ENCODE data around the gene RAMAC. TPM values are rescaled to one million over a fixed set of nuclear protein-coding genes. Genes with fewer than 3 reads are reported as not detected.
"Not testable (repeated sequence)": the region's sequence is repeated elsewhere in the genome, so short reads cannot be mapped to it uniquely, and the experiment has no call there.

The RAMAC gene
- polyA plus RNA-seq (2013, experiment 1 of 4): 42.7 TPM
- polyA plus RNA-seq (2013, experiment 2 of 4): 44.2 TPM
- polyA plus RNA-seq (2013, experiment 3 of 4): 29.7 TPM
- 32.8 TPM for polyA plus RNA-seq (2013, experiment 4 of 4)

DNA sequence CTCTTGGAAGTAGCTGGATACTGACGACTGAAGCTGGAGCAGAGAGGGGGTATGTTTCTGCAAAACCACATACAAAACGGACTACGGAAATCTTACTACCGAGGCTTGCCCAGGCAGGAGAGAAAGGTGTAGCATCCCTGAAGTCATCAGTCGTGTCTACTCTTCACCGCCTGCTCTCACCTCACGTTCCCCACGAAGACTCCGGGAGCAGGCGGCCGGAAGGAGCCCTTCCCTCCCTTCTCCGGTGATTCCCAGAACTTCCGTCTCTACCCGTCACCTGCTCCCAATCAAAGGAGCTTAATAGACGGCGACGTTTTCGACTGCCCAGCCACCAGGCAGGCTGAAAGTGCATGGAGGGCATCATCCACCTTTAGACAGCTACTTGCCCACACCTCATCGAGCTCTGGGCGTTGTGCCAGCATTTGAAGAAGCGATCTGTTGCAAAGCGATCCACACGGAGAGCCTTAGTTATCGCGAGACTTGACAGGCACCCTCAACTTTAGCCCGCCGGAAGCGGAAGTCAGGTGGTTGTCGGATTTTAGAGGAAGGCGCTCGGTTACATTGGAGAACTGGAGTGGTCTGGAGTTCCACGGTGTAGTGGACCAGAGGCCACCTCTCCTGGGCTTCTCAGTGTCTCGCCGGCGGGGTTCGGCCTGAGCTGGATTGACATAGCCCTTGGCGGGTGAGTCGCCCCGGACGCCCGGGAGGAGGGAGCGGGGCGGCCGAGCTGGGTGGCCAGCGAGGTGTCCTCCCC, at the start of gene RAMAC:
Gene RAMAC, plus strand, starts transcription at position 523 of the 754 bp plus-strand sequence. CDS start 2,809 bp downstream, outside the sequence.
- 6 to 7% methylated on average over 45 of the region's 45 CpGs for WGBS, 2 experiments
- Histone ChIP-seq H3K4me1 (ENCODE audit: control insufficient read depth, insufficient read depth, low read length) (peaks cover 4% of the 10 kb centered on the region), H3K27ac (ENCODE audit: insufficient read depth, low read depth, low read length, poor library complexity, severe bottlenecking) (peak within 1 kb of the TSS; percentile 33), H3K9me3 (ENCODE audit: control insufficient read depth, low read length) (peaks cover 2% of the 10 kb centered on the region), H3K27me3 (ENCODE audit: control insufficient read depth, insufficient read depth, low read length, poor library complexity, severe bottlenecking) (no peaks in the 10 kb centered on the region), H3K36me3 (ENCODE audit: control insufficient read depth, insufficient read depth, low read length) (peaks cover 9% of the 10 kb centered on the region), H3K4me3 (ENCODE audit: insufficient read depth, low read depth, low read length) (peak within 1 kb of the TSS; percentile 97)

- Histone ChIP-seq H3K4me3 (ENCODE audit: insufficient read depth, low read depth, low read length) (no peak overlapping the region), H3K4me1 (ENCODE audit: control insufficient read depth, insufficient read depth, low read length) (no peaks in the 10 kb centered on the region), H3K27ac (ENCODE audit: insufficient read depth, low read depth, low read length, poor library complexity, severe bottlenecking) (no peak overlapping the region), H3K36me3 (ENCODE audit: control insufficient read depth, insufficient read depth, low read length) (no peaks in the 10 kb centered on the region), H3K9me3 (ENCODE audit: control insufficient read depth, low read length) (no peaks in the 10 kb centered on the region), H3K27me3 (ENCODE audit: control insufficient read depth, insufficient read depth, low read length, poor library complexity, severe bottlenecking) (no peaks in the 10 kb centered on the region)
- WGBS, 2 experiments: 91 to 93% methylated on average over 4 of the region's 4 CpGs
Measured at GRCh38 chr15:82936966-82937711, 48.9 kb upstream of the RAMAC start.

DNA sequence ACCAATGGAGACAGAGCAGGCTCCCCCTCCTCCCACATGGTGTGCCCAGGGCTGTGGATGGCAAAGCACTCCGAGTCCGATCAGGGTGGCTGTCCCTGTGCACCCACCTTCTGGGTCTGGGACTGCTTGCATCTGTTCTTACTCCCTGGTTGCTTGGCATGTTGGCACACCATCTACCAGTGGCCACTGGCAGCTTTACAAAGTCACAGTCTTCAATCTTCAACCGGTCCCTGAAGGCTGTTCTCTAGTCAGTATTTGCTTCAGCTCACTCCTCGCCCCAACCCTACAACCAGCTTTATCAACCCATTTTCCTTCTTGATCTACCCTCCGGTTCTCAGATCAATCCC, 48.3 kb upstream of the RAMAC start:
- Histone ChIP-seq H3K36me3 (ENCODE audit: control insufficient read depth, insufficient read depth, low read length) (no peaks in the 10 kb centered on the region), H3K27ac (ENCODE audit: insufficient read depth, low read depth, low read length, poor library complexity, severe bottlenecking) (no peak overlapping the region), H3K4me1 (ENCODE audit: control insufficient read depth, insufficient read depth, low read length) (no peaks in the 10 kb centered on the region), H3K9me3 (ENCODE audit: control insufficient read depth, low read length) (no peaks in the 10 kb centered on the region), H3K4me3 (ENCODE audit: insufficient read depth, low read depth, low read length) (no peak overlapping the region), H3K27me3 (ENCODE audit: control insufficient read depth, insufficient read depth, low read length, poor library complexity, severe bottlenecking) (no peaks in the 10 kb centered on the region)
- WGBS, 2 experiments: 89 to 92% methylated on average over 5 of the region's 5 CpGs

DNA sequence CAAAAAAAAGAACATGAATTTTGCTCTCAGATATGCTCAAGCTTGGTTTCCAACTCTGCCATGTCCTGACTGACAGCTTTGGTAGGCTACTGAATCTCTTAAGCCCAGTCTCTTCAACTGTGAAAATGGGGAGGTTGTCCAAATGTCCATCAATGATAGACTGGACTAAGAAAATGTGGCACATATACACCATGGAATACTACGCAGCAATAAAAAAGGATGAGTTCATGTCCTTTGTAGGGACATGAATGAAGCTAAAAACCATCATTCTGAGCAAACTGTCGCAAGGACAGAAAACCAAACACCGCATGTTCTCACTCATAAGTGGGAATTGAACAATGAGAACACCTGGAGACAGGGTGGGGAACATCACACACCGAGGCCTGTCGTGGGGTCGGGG, 46.3 kb upstream of the RAMAC start:
- not testable (repeated sequence) for H3K4me1 ChIP-seq (ENCODE audit: control insufficient read depth, insufficient read depth, low read length); H3K36me3 ChIP-seq (ENCODE audit: control insufficient read depth, insufficient read depth, low read length); H3K27ac ChIP-seq (ENCODE audit: insufficient read depth, low read depth, low read length, poor library complexity, severe bottlenecking); H3K9me3 ChIP-seq (ENCODE audit: control insufficient read depth, low read length); H3K27me3 ChIP-seq (ENCODE audit: control insufficient read depth, insufficient read depth, low read length, poor library complexity, severe bottlenecking); H3K4me3 ChIP-seq (ENCODE audit: insufficient read depth, low read depth, low read length)
- WGBS, 2 experiments: 92 to 93% methylated on average over 6 of the region's 6 CpGs

DNA sequence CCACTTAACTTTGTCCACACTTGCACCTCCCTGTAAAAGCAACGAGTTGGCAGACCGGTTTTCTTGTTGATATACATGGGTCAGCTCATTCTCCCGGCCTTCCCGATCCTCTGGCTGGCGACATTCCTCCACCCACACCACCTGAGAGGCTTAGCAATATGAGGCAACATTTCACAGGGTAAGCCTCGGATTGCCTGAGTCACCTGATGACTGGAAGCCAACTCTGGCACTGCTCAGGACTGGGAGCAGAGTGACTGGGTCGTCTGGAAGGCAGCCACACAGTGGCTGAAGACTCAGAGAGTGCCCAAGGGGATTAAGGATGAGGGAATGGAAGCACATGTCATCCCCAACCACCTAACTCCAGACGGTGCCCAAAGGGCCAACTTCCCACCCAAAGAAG, 43.3 kb upstream of the RAMAC start:
- Histone ChIP-seq H3K27me3 (ENCODE audit: control insufficient read depth, insufficient read depth, low read length, poor library complexity, severe bottlenecking) (no peaks in the 10 kb centered on the region), H3K27ac (ENCODE audit: insufficient read depth, low read depth, low read length, poor library complexity, severe bottlenecking) (no peak overlapping the region), H3K9me3 (ENCODE audit: control insufficient read depth, low read length) (no peaks in the 10 kb centered on the region), H3K4me1 (ENCODE audit: control insufficient read depth, insufficient read depth, low read length) (no peaks in the 10 kb centered on the region), H3K4me3 (ENCODE audit: insufficient read depth, low read depth, low read length) (no peak overlapping the region), H3K36me3 (ENCODE audit: control insufficient read depth, insufficient read depth, low read length) (no peaks in the 10 kb centered on the region)
- WGBS, 2 experiments: 87% methylated on average over 7 to 8 of the region's 8 CpGs

DNA sequence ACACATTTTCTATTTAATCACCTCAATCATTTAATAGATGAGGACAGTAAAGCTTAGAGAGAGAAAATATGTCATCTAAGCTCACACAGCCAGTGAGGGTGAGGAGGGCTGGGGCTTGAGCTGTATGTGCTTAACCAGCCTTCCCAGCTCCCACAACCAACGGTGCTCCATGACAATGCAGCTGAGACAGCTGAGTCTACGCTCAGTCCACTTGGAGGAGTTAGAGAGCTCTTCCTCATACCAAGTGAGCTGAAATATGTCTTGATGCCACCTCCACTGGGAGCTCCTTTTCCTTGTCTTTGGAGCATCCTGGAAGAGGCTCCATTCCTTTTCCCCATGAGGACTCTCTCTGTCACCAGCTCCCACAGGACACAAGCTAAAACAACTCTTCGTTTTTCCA, 42.8 kb upstream of the RAMAC start:
- 80 to 83% methylated on average over 3 of the region's 3 CpGs for WGBS, 2 experiments
- H3K4me1 ChIP-seq (ENCODE audit: control insufficient read depth, insufficient read depth, low read length): no peaks in the 10 kb centered on the region
- no peak overlapping the region for H3K4me3 ChIP-seq (ENCODE audit: insufficient read depth, low read depth, low read length)
- H3K27me3 ChIP-seq (ENCODE audit: control insufficient read depth, insufficient read depth, low read length, poor library complexity, severe bottlenecking): no peaks in the 10 kb centered on the region
- H3K9me3 ChIP-seq (ENCODE audit: control insufficient read depth, low read length): no peaks in the 10 kb centered on the region
- no peaks in the 10 kb centered on the region for H3K36me3 ChIP-seq (ENCODE audit: control insufficient read depth, insufficient read depth, low read length)
- H3K27ac ChIP-seq (ENCODE audit: insufficient read depth, low read depth, low read length, poor library complexity, severe bottlenecking): no peak overlapping the region

DNA sequence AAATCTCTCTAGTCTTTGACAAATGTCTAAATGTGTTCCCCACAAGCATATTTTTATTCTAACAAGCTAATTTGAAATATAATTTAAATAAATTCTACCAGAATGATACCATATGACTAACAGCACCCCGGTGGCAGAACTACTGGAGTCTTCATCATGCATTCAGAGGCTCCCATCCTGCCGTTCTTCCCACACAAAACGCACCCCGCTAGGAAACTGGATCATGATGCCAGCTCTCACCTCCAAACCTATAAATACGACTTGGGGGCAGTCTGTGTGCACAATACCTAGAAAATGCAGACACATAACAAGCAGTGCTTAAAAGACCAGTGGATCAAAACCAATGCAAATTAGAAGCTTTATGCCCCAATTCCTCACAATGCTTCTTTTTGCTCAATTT, 42.0 kb upstream of the RAMAC start:
- Histone ChIP-seq H3K4me3 (ENCODE audit: insufficient read depth, low read depth, low read length) (no peak overlapping the region), H3K9me3 (ENCODE audit: control insufficient read depth, low read length) (no peaks in the 10 kb centered on the region), H3K4me1 (ENCODE audit: control insufficient read depth, insufficient read depth, low read length) (no peaks in the 10 kb centered on the region), H3K27me3 (ENCODE audit: control insufficient read depth, insufficient read depth, low read length, poor library complexity, severe bottlenecking) (peaks cover under 1% of the 10 kb centered on the region), H3K27ac (ENCODE audit: insufficient read depth, low read depth, low read length, poor library complexity, severe bottlenecking) (no peak overlapping the region), H3K36me3 (ENCODE audit: control insufficient read depth, insufficient read depth, low read length) (no peaks in the 10 kb centered on the region)
- WGBS, 2 experiments: 89 to 90% methylated on average over 5 of the region's 5 CpGs

DNA sequence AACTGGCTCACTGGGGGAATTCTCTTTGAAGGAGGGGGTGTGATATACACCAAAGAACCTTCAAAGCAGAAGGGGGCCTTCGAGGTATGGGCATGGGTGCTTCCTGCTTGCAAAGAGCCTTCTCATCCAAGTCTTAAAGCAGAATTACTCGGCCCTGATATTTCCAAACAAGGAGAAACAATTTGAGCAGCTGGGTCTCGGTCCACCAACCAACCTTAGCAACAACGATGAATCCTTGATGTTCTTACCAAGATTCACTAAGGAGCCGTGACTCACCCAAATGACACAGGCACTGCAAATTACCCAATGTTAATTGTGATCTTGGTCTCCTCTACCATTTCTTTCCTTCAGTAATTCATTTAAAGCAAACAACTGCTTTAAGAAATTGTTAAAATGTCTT, 41.2 kb upstream of the RAMAC start:
- 89 to 91% methylated on average over 5 of the region's 5 CpGs for WGBS, 2 experiments
- H3K27me3 ChIP-seq (ENCODE audit: control insufficient read depth, insufficient read depth, low read length, poor library complexity, severe bottlenecking): peaks cover 8% of the 10 kb centered on the region
- H3K4me1 ChIP-seq (ENCODE audit: control insufficient read depth, insufficient read depth, low read length): no peaks in the 10 kb centered on the region
- no peaks in the 10 kb centered on the region for H3K36me3 ChIP-seq (ENCODE audit: control insufficient read depth, insufficient read depth, low read length)
- H3K27ac ChIP-seq (ENCODE audit: insufficient read depth, low read depth, low read length, poor library complexity, severe bottlenecking): no peak overlapping the region
- H3K9me3 ChIP-seq (ENCODE audit: control insufficient read depth, low read length): no peaks in the 10 kb centered on the region
- no peak overlapping the region for H3K4me3 ChIP-seq (ENCODE audit: insufficient read depth, low read depth, low read length)

DNA sequence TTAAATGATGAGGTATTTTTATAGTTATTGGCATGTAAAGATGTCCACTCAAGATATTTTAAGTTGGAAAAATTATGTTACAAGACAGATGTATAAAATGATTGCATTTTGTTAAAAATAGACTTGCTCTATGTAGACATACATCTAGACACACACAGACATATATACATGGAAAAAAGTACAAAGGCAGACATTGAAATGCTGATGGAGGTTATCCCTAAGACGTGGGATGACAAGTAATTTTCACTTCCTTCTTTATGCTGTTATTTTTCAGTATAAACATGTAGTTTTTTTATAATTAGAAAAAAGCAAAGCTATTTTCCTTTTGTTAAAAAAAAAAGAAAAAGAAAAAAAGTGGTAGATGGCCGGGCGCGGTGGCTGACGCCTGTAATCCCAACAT, 40.7 kb upstream of the RAMAC start:
- peaks cover 13% of the 10 kb centered on the region for H3K27me3 ChIP-seq (ENCODE audit: control insufficient read depth, insufficient read depth, low read length, poor library complexity, severe bottlenecking)
- H3K9me3 ChIP-seq (ENCODE audit: control insufficient read depth, low read length): no peaks in the 10 kb centered on the region
- H3K4me3 ChIP-seq (ENCODE audit: insufficient read depth, low read depth, low read length): no peak overlapping the region
- no peak overlapping the region for H3K27ac ChIP-seq (ENCODE audit: insufficient read depth, low read depth, low read length, poor library complexity, severe bottlenecking)
- no peaks in the 10 kb centered on the region for H3K4me1 ChIP-seq (ENCODE audit: control insufficient read depth, insufficient read depth, low read length)
- 89 to 91% methylated on average over 4 to 5 of the region's 5 CpGs for WGBS, 2 experiments
- no peaks in the 10 kb centered on the region for H3K36me3 ChIP-seq (ENCODE audit: control insufficient read depth, insufficient read depth, low read length)

GRCh38 chr15:82946155-82946701, 39.8 kb upstream of the RAMAC start:
- Histone ChIP-seq H3K27me3 (ENCODE audit: control insufficient read depth, insufficient read depth, low read length, poor library complexity, severe bottlenecking) (peaks cover 22% of the 10 kb centered on the region), H3K9me3 (ENCODE audit: control insufficient read depth, low read length) (no peaks in the 10 kb centered on the region), H3K4me3 (ENCODE audit: insufficient read depth, low read depth, low read length) (no peak overlapping the region), H3K4me1 (ENCODE audit: control insufficient read depth, insufficient read depth, low read length) (no peaks in the 10 kb centered on the region), H3K27ac (ENCODE audit: insufficient read depth, low read depth, low read length, poor library complexity, severe bottlenecking) (no peak overlapping the region), H3K36me3 (ENCODE audit: control insufficient read depth, insufficient read depth, low read length) (no peaks in the 10 kb centered on the region)
- 92% methylated on average over 8 of the region's 8 CpGs for WGBS, 2 experiments
